ENCODE results near the gene HOXB4.

The HOXB4 gene

DNA sequence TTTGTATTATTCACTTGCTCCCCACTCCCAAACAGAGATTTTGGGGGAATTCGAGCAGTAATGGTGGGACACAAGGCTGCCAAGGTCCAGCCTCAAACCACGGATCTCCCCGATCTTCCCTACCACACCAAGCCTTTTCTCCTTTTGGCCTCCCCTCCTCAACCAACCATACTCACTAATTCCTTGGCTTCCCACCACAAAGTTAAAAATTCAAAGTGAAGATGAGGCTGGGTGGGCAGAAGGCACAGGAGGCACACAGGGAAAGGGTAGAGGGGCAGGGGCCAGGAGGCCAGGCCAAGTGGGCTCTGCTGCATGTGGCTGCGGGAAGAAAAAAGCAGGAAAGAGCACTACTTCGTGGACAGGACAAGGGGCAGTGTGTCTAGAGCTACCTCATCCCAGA is 15.2 kb downstream of the HOXB4 start:
- no peak for DNase-seq (ENCODE audit: extremely low read depth, low read depth)
- TF ChIP-seq, protein P1, sequence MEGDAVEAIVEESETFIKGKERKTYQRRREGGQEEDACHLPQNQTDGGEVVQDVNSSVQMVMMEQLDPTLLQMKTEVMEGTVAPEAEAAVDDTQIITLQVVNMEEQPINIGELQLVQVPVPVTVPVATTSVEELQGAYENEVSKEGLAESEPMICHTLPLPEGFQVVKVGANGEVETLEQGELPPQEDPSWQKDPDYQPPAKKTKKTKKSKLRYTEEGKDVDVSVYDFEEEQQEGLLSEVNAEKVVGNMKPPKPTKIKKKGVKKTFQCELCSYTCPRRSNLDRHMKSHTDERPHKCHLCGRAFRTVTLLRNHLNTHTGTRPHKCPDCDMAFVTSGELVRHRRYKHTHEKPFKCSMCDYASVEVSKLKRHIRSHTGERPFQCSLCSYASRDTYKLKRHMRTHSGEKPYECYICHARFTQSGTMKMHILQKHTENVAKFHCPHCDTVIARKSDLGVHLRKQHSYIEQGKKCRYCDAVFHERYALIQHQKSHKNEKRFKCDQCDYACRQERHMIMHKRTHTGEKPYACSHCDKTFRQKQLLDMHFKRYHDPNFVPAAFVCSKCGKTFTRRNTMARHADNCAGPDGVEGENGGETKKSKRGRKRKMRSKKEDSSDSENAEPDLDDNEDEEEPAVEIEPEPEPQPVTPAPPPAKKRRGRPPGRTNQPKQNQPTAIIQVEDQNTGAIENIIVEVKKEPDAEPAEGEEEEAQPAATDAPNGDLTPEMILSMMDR (IDR thresholded peaks at IDR 0.05; ENCODE audit: low read depth, low read length): no peak

DNA sequence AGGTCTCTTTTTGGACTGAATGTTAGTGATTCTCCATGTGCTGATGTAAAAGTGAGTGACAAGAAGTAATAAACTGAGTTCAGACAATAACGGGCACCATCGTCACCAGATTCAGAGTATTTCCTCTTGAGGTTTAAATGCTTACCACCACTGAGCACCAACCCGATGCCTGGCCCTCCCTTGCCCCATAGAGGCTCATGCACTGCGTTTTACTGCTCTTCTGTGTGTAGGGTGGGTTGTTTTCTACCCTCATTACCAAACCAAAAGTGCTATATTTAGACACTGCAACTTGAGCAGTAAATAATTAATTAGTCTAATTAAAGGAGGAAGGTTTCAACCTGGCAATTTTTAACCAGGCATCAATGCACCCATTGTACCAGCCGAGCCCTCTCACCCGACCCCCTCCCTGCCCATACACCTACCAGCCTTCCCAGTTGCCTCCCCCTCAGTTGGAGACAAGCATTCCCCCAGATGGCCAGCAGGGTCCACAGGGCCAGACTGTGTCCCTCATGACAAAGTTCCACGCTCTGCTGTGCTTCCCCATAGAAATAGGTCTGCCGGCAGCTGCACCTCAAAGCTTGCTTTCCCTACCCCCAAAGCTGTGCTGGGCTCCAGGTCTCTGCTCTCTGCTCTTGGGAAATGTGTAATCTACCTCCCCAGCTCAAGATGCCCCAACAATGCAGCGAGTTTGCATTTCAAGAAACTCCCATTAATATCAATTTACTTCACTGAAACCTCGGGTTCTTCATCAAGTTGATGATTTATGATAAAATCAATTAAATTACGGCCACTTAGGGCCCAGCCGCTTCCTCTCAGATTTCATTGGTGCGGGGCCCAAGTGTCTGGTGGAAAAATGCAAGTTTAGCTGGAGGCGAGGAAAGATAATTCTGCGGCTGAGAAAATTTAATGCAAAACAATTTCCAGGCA is 16.0 kb downstream of the HOXB4 start:
- TF ChIP-seq, protein P1 (IDR thresholded peaks at IDR 0.05; ENCODE audit: low read depth, low read length): no peak
- DNase-seq (ENCODE audit: extremely low read depth, low read depth): no peak

DNA sequence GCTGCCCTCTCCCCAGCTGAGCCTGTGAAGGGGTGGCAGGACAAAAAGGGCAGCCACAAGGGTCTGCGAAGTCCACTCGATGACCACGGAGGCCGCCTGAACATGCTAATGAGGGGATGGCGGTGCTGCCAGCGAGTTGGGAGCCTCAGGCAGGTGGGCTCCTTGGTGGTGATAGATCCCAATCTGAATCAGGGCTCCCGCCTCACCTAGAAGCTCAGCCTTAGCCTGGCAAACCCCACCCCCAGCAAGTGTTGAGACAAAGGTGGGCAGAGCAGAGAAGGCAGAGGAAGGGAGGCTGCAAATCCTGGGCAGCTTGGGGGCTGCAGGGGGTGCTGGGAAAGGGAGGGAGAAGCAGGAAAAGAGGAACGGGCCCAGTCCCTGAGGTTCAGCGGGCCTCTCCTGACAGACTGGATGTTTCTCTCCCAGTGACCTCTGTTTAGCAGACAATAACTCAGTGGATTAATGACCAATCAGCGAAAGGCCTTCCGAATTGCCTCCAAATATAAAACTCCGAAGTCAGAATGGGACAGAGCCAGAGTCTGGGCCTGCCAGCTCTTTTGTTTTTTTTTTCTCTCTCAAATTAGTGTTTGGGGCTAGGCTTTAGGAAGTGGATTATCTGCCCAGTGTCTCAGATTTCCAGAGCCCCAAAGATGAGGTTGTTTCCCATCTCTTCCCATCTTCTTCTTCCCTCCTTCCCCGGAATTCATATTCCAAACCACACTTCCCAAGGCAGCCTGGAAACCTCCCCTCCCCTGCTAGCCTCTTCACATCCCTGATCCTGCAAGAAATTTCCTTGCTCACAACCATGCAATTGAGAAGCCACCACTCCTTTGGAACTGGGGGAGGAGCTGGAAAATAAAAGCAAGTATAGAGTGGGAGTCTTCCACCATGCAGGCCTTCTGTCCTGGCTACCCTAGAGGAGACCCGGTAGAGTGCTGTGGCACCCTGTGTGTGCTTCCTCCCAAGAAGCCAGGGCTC is 18.0 kb downstream of the HOXB4 start:
- TF ChIP-seq, protein P1 (IDR thresholded peaks at IDR 0.05; ENCODE audit: low read depth, low read length): no peak
- DNase-seq (ENCODE audit: extremely low read depth, low read depth): no peak

DNA sequence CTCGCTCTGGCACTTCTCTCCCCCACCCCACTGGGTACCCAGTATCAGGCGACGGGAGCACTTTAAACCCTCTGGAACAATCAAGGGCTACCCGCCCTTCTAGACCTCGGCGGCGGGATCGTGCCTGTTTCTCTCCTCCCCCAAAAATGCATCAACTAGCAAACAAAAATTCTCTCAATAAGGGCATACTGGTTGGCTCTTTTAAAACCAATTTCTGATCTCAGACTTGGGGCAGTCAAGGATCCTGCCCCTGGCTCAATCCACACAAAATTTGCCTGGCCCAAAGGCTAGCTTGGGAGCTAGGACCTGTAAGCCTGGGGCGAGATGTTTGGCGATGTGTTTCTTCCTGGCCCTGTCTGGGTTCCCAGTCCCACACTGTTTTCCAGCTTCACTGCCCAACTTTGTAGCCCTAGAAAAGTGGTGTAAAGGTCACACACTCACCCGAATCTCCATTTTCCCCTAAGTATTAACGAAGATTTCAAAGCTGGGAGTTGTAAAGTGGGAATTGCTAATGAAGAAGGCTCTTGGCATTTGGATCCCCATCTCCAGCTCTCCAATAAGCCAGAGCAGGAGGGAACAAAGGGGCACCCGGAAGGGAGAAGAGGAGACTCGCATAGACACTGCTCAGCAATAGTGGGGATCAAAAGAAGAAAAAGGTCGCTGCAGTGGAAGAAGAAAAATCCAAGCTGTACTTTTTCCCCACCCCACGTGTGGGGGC is 18.9 kb downstream of the HOXB4 start:
- TF ChIP-seq, protein P1 (IDR thresholded peaks at IDR 0.05; ENCODE audit: low read depth, low read length): no peak
- no peak for DNase-seq (ENCODE audit: extremely low read depth, low read depth)

DNA sequence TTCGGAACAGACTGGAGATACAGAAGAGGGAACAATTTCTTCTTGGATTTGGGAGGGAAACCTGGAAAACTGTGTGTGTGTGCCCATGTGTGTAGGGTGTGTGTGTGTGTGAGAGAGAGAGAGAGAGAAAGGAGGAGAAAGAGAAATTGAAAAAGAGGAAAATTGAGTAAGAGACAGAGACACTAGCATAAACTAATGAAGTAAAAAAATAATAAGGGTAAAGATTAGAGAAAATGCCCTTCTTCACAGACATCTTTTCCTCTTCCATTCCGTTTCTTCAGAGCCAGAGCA is 19.4 kb downstream of the HOXB4 start:
- DNase-seq (ENCODE audit: extremely low read depth, low read depth): no peak
- TF ChIP-seq, protein P1 (IDR thresholded peaks at IDR 0.05; ENCODE audit: low read depth, low read length): no peak

DNA sequence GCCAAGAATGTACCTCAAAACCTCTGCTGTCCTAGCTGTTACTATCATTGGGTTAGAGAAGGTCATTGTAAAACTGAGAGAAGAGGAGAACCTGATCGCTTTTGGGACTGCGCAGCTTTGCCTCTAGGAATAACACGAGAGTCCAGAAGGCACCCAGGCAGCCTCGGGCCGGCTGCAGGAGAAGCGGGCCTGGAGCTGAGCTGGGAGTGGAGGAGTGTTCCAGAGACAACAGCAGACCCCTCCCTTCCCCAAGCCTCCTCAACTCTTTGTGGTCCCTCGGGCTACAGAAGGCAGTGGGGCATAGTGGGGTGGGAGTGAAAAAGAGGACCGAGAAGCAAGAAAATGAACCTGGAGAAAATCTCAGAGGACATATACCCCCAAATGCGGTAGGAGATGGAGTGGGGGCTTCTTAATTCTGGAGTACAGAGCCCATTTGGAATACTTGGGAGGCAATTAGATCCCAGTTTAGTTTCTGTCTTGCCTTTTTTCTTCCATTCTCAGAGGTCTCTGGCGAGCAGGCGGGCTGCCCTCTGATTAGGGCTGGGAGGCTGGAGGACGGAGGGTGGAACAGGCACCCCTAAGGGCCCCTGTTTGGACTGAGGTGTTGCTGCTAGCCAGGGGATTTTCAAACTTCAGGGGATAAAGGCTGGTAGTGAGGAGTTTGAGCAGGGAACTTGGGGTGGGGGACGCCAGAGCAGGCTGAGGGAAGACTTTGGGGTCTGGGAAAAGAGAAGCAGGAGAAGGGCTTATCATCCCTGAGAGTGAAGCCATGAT is 19.9 kb downstream of the HOXB4 start:
- TF ChIP-seq, protein P1 (IDR thresholded peaks at IDR 0.05; ENCODE audit: low read depth, low read length): no peak

More for the DNA sequence above, 19.9 kb downstream of the HOXB4 start:
- DNase-seq (ENCODE audit: extremely low read depth, low read depth): no peak
